ENCODE data around the gene CIB1.

- TF ChIP-seq, protein P1, sequence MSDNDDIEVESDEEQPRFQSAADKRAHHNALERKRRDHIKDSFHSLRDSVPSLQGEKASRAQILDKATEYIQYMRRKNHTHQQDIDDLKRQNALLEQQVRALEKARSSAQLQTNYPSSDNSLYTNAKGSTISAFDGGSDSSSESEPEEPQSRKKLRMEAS (IDR thresholded peaks at IDR 0.05) = no peak
- TF ChIP-seq, protein P2, sequence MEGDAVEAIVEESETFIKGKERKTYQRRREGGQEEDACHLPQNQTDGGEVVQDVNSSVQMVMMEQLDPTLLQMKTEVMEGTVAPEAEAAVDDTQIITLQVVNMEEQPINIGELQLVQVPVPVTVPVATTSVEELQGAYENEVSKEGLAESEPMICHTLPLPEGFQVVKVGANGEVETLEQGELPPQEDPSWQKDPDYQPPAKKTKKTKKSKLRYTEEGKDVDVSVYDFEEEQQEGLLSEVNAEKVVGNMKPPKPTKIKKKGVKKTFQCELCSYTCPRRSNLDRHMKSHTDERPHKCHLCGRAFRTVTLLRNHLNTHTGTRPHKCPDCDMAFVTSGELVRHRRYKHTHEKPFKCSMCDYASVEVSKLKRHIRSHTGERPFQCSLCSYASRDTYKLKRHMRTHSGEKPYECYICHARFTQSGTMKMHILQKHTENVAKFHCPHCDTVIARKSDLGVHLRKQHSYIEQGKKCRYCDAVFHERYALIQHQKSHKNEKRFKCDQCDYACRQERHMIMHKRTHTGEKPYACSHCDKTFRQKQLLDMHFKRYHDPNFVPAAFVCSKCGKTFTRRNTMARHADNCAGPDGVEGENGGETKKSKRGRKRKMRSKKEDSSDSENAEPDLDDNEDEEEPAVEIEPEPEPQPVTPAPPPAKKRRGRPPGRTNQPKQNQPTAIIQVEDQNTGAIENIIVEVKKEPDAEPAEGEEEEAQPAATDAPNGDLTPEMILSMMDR (IDR thresholded peaks at IDR 0.05; ENCODE audit: control extremely low read depth in 1 of 3, insufficient read depth in 1 of 3, low read depth in 1 of 3, low read length in 3 of 3) = no peak
- TF ChIP-seq CREB1 (IDR thresholded peaks at IDR 0.05) = no peak
- no peak for TF ChIP-seq BRCA1 (IDR thresholded peaks at IDR 0.05; ENCODE audit: low read depth, low read length)
- TF ChIP-seq POLR2A (IDR thresholded peaks at IDR 0.05; ENCODE audit: control extremely low read depth in 1 of 2, low read depth in 2 of 2, low read length in 2 of 2) = no peak
- TF ChIP-seq SAP30 (IDR thresholded peaks at IDR 0.05; ENCODE audit: insufficient read depth, insufficient replicate concordance, low read length) = no peak
- no peak for TF ChIP-seq RAD21 (IDR thresholded peaks at IDR 0.05 in 1 of 2, conservative IDR thresholded peaks at IDR 0.05 in 1 of 2; ENCODE audit: low read depth in 2 of 2, low read length in 2 of 2)
- no peak for TF ChIP-seq SRF (IDR thresholded peaks at IDR 0.05; ENCODE audit: low read depth, low read length)
- TF ChIP-seq RNF2 (IDR thresholded peaks at IDR 0.05; ENCODE audit: borderline replicate concordance, low read depth, low read length, missing control alignments, poor library complexity, severe bottlenecking) = no peak
- no peak for TF ChIP-seq TAF1 (IDR thresholded peaks at IDR 0.05; ENCODE audit: low read depth, low read length)
Measured at GRCh38 chr15:90181776-90182175, 52.0 kb downstream of the CIB1 start.
